SHP77 treated with DMSO at 0.1 percent for 48 hours (cell line): ENCODE measurements around the gene SNX14.

ENCODE experiments used
- DNase-seq: peaks from one replicate; lab custom pipeline; 2025; lab: John Stamatoyannopoulos, UW

SNX14 gene

GRCh38 chr6:85496856-85497255, 96.8 kb downstream of the SNX14 start:
- no peak for DNase-seq

- no peak for DNase-seq
Observed at GRCh38 chr6:85496009-85496579, 97.6 kb downstream of the SNX14 start.

GRCh38 chr6:85494547-85495536, 98.8 kb downstream of the SNX14 start:
- no peak for DNase-seq

- no peak for DNase-seq
Observed at GRCh38 chr6:85493389-85493788, 100.3 kb downstream of the SNX14 start.

- no peak for DNase-seq
Observed at GRCh38 chr6:85490516-85491248, 103.0 kb downstream of the SNX14 start.

GRCh38 chr6:85484948-85485347, 108.7 kb downstream of the SNX14 start:
- peak; percentile 31 for DNase-seq

GRCh38 chr6:85483846-85484245, 109.8 kb downstream of the SNX14 start:
- DNase-seq, result no peak

- peak; percentile 12 for DNase-seq
Observed at GRCh38 chr6:85482905-85483700, 110.6 kb downstream of the SNX14 start.

- no peak for DNase-seq
Observed at GRCh38 chr6:85482206-85482904, 111.3 kb downstream of the SNX14 start.

- DNase-seq, result no peak
Observed at GRCh38 chr6:85479208-85479607, 114.5 kb downstream of the SNX14 start.

GRCh38 chr6:85476532-85476931, 117.1 kb downstream of the SNX14 start:
- DNase-seq, result no peak

- no peak for DNase-seq
Observed at GRCh38 chr6:85473748-85474147, 119.9 kb downstream of the SNX14 start.

- DNase-seq, result no peak
Observed at GRCh38 chr6:85472744-85473143, 120.9 kb downstream of the SNX14 start.

- no peak for DNase-seq
Observed at GRCh38 chr6:85470023-85470410, 123.6 kb downstream of the SNX14 start.

GRCh38 chr6:85469276-85470022, 124.2 kb downstream of the SNX14 start:
- no peak for DNase-seq

- no peak for DNase-seq
Observed at GRCh38 chr6:85468326-85468725, 125.3 kb downstream of the SNX14 start.

GRCh38 chr6:85465762-85466161, 127.9 kb downstream of the SNX14 start:
- DNase-seq, result no peak

- DNase-seq, result no peak
Observed at GRCh38 chr6:85464722-85465150, 128.9 kb downstream of the SNX14 start.

GRCh38 chr6:85464260-85464644, 129.4 kb downstream of the SNX14 start:
- DNase-seq, result no peak

GRCh38 chr6:85463621-85464259, 129.9 kb downstream of the SNX14 start:
- no peak for DNase-seq
